GM12878 (cell line): Measurements from ENCODE around the gene DOCK2. TPM values are rescaled to one million over a fixed set of nuclear protein-coding genes. Genes with fewer than 3 reads are reported as not detected.
A peak's percentile ranks its signal among the peaks of the same experiment; 100 is the strongest.

Experiments
- ATAC-seq: fragments of 200-7000 bp; cut with Tn5 transposase; 3 replicates; pipeline ENCODE4 v1.9.1; 2020; ENCODE audit warnings: mild to moderate bottlenecking, moderate library complexity
- BruUV-seq: library from RNA; stranded (reverse); fragments of 400-500 nt; replicated peaks from 2 replicates; lab custom pipeline; 2021; lab: Mats Ljungman, UMichigan
- CTCF ChIA-PET: fragments of 300-600 bp; sonication (Branson Sonifier 250); formaldehyde crosslinking; extraction: SDS; loops from one replicate; lab custom pipeline; 2021; ENCODE audit warnings: inconsistent platforms; lab: Yijun Ruan, JAX
- POLR2A ChIA-PET: fragments of 350-600 bp; formaldehyde crosslinking; extraction: SDS; loops from one replicate; lab custom pipeline; 2021; ENCODE audit warnings: inconsistent platforms; lab: Charles Lee
- RAD21 ChIA-PET: fragments of 300-600 bp; sonication (Branson Sonifier 250); formaldehyde crosslinking; loops from one replicate; lab custom pipeline; 2023; ENCODE audit warnings: antibody characterized with exemption; ENCODE audit not compliant: unreplicated experiment; lab: Charles Lee
- SMC1A ChIA-PET: fragments of 300-600 bp; sonication (Branson Sonifier 250); formaldehyde crosslinking; loops from one replicate; lab custom pipeline; 2023; ENCODE audit not compliant: unreplicated experiment, uncharacterized antibody; lab: Charles Lee
- DNase-seq: peaks from one replicate; pipeline ENCODE4 v3.0.0-alpha.2; 2011; ENCODE audit warnings: low read depth, low spot score
- FAIRE-seq: peaks from 3 replicates; lab custom pipeline; 2011; peaks lifted over from hg19 to GRCh38; lab: Jason Lieb, UNC
- H2AFZ ChIP-seq: 2 replicates; pipeline ENCODE4 v1.6.0; 2011; ENCODE audit warnings: low read depth, low read length, control low read depth; ENCODE audit not compliant: control insufficient read depth
- H3K27ac ChIP-seq: 2 replicates; pipeline ENCODE4 v1.5.1; 2011; ENCODE audit warnings: control low read depth; ENCODE audit not compliant: control insufficient read depth, insufficient read depth
- H3K27me3 ChIP-seq, 2 experiments: replicated peaks in 1 of 2; 2 replicates each; pipeline versions ENCODE4 v1.6.0 to v1.6.1; 2011; ENCODE audit warnings: low read length in 1 of 2; ENCODE audit not compliant: control insufficient read depth in 2 of 2, insufficient read depth in 2 of 2
- H3K36me3 ChIP-seq, 2 experiments: 2 replicates each; pipeline ENCODE4 v1.5.1; 2011; ENCODE audit warnings: low read length in 1 of 2; ENCODE audit not compliant: control insufficient read depth in 2 of 2, insufficient read depth in 2 of 2
- H3K4me1 ChIP-seq: 2 replicates; pipeline ENCODE4 v1.6.1; 2011; ENCODE audit warnings: mild to moderate bottlenecking, low read length, moderate library complexity, mixed read lengths; ENCODE audit not compliant: control insufficient read depth, insufficient read depth
- H3K4me2 ChIP-seq: 2 replicates; pipeline ENCODE4 v1.6.0; 2011; ENCODE audit warnings: control low read depth; ENCODE audit not compliant: control insufficient read depth, insufficient read depth
- H3K4me3 ChIP-seq: fragments of 200-600 bp; sonication (generic); 2 replicates; pipeline ENCODE4 v1.5.1; 2016
- H3K79me2 ChIP-seq: 2 replicates; pipeline ENCODE4 v1.6.0; 2011; ENCODE audit warnings: low read length; ENCODE audit not compliant: control insufficient read depth, insufficient read depth
- H3K9ac ChIP-seq: 2 replicates; pipeline ENCODE4 v1.8.0; 2011; ENCODE audit warnings: low read length, control low read depth, mixed read lengths; ENCODE audit not compliant: control insufficient read depth, insufficient read depth
- H3K9me3 ChIP-seq: replicated peaks from 3 replicates; pipeline ENCODE4 v1.5.1; 2011; ENCODE audit warnings: mild to moderate bottlenecking, low read length; ENCODE audit not compliant: control insufficient read depth, insufficient read depth
- H4K20me1 ChIP-seq: 2 replicates; pipeline ENCODE4 v1.6.0; 2011; ENCODE audit not compliant: control insufficient read depth, insufficient read depth
- BCL3 ChIP-seq: IDR thresholded peaks from 2 replicates; pipeline ENCODE4 v1.6.1; 2011; ENCODE audit warnings: borderline replicate concordance, low read depth, mild to moderate bottlenecking, moderate library complexity, low read length; ENCODE audit not compliant: insufficient read depth, poor library complexity, severe bottlenecking
- BRCA1 ChIP-seq: IDR thresholded peaks from 2 replicates; pipeline ENCODE4 v1.6.1; 2011; ENCODE audit warnings: low read depth, low read length, improper control_type of control experiment
- CHD1 ChIP-seq: IDR thresholded peaks from 2 replicates; pipeline ENCODE4 v1.6.1; 2012; ENCODE audit warnings: low read depth, low read length, improper control_type of control experiment
- HDGF ChIP-seq: fragments of 450-650 bp; IDR thresholded peaks from 2 replicates; pipeline ENCODE4 v1.6.1; 2016; ENCODE audit warnings: antibody characterized with exemption
- PBX3 ChIP-seq: IDR thresholded peaks from 2 replicates; pipeline ENCODE4 v1.6.1; 2011; ENCODE audit warnings: mild to moderate bottlenecking, low read depth, low read length, moderate library complexity; ENCODE audit not compliant: insufficient replicate concordance
- TCF3 ChIP-seq: IDR thresholded peaks from 2 replicates; pipeline ENCODE4 v1.6.1; 2012; ENCODE audit warnings: low read depth, mild to moderate bottlenecking, low read length, borderline replicate concordance; ENCODE audit not compliant: insufficient read depth
- WGBS: methylation state at CpG from one replicate; pipeline ENCODE4 v1.1.6; 2016; ENCODE audit warnings: low lambda C conversion rate; ENCODE audit not compliant: insufficient replicate concordance, insufficient coverage; ENCODE audit errors: missing lambda C conversion rate; 5-methylcytosine and 5-hydroxymethylcytosine counted together
- in situ Hi-C: fragments of 300-500 bp; cut with MboI; formaldehyde crosslinking; loops from 9 replicates; pipeline ENCODE4 v1.14.3; 2018; ENCODE audit warnings: mixed read lengths
- intact Hi-C: fragments of 100-400 bp; cut with micrococcal nuclease; formaldehyde crosslinking; loops from one replicate; pipeline ENCODE4 v1.14.2; 2022; ENCODE audit not compliant: unreplicated experiment
- polyA plus RNA-seq, 11 experiments: library from polyadenylated mRNA; depleted of rRNA in 4 of 11; unstranded in 6 of 11; stranded (reverse) in 5 of 11; fragments of >200 nt; fragmentation: Nextera tagmentation in 4 of 11; fragmentation: Illumina TruSeq in 1 of 11; extraction: Ambion mirVana in 4 of 11; extraction: Trizol in 1 of 11; gene quantifications; 1 replicate in 1 of 11; 2 replicates in 10 of 11; pipeline versions ENCODE4 v1.2.1 to v1.2.3, GENCODE V29; 2011 to 2016; ENCODE audit warnings: inconsistent platforms in 2 of 11, missing spikeins in 2 of 11, low read depth in 1 of 11
- total RNA-seq, 4 experiments: library from RNA; depleted of rRNA in 3 of 4; stranded (reverse); fragments of >200 nt in 3 of 4; fragmentation: Illumina TruSeq in 1 of 4; extraction: Trizol in 1 of 4; gene quantifications; 2 replicates each; pipeline versions ENCODE4 v1.2.1 to v1.2.3, GENCODE V29; 2013 to 2021

Gene DOCK2
- total and polyA plus RNA-seq, 10 of the 15 experiments (the other 5 are each of a cell fraction or from before 2014, with no cell fraction given), result 34.2 to 192 (median 118) TPM

- H3K9ac ChIP-seq, result no peak overlapping the region
- TF ChIP-seq TCF3 (peak; percentile 90; the same call in 1 of the 2 replicates), CHD1 (no peak), BCL3 (peak; percentile 94), PBX3 (peak; percentile 42), HDGF (no peak), BRCA1 (no peak)
- DNase-seq (no peak), ATAC-seq (no peak), FAIRE-seq (no peak)
- no peaks in the 10 kb centered on the region for H3K4me1 ChIP-seq
- H4K20me1 ChIP-seq, result no peaks in the 10 kb centered on the region; the same call in 1 of the 2 replicates
- RAD21 ChIA-PET, result interaction anchor here (1.4 kb wide), 1 partner anchor 18 kb away, joined by 4 read pairs; no protein-coding TSS in a partner anchor
- no peaks in the 10 kb centered on the region for H3K27me3 ChIP-seq
- no peak overlapping the region for H3K4me3 ChIP-seq
- CTCF ChIA-PET, result interaction anchor here (0.7 kb wide), 1 partner anchor 19 kb away, joined by 3 read pairs; no protein-coding TSS in a partner anchor
- POLR2A ChIA-PET, result no interaction called here
- intact Hi-C loops, result loop anchor here (10.0 kb wide), 1 partner anchor 230 kb away; no protein-coding TSS in a partner anchor
- SMC1A ChIA-PET, result interaction anchor here (1.4 kb wide), 1 partner anchor 79 kb away, joined by 3 read pairs; no protein-coding TSS in a partner anchor
- no peak overlapping the region for H3K27ac ChIP-seq
- H3K9me3 ChIP-seq, result no peaks in the 10 kb centered on the region
- in situ Hi-C loops, result loop anchor here (5.0 kb wide), 1 partner anchor 78 kb away; no protein-coding TSS in a partner anchor
- no peaks in the 10 kb centered on the region for H3K36me3 ChIP-seq
- WGBS, result 81% methylated on average over 24 of the region's 26 CpGs
- no peak overlapping the region for H3K4me2 ChIP-seq
- no peaks in the 10 kb centered on the region for H3K79me2 ChIP-seq
- no peak overlapping the region for H2AFZ ChIP-seq
- BruUV-seq, result no TSS peak
Measured at GRCh38 chr5:170104710-170105109, 467.6 kb downstream of the DOCK2 start.
